CMK (cell line): ENCODE measurements around the gene AMH.

Experiments used
- DNase-seq: peaks from one replicate; pipeline ENCODE4 v3.0.0-alpha.2; 2010; ENCODE audit warnings: low read depth

The AMH gene

GRCh38 chr19:2249880-2250765, 1.0 kb downstream of the AMH start:
- no peak for DNase-seq

- no peak for DNase-seq
Observed at GRCh38 chr19:2250766-2251105, 1.6 kb downstream of the AMH start.

- no peak for DNase-seq
Observed at GRCh38 chr19:2251106-2252054, 2.3 kb downstream of the AMH start.

GRCh38 chr19:2252055-2252796, 3.1 kb downstream of the AMH start:
- DNase-seq: no peak

GRCh38 chr19:2252797-2253105, 3.6 kb downstream of the AMH start:
- DNase-seq: no peak

- DNase-seq: no peak
Observed at GRCh38 chr19:2253106-2254063, 4.3 kb downstream of the AMH start.

- no peak for DNase-seq
Observed at GRCh38 chr19:2254064-2254872, 5.1 kb downstream of the AMH start.

GRCh38 chr19:2255112-2255845, 6.2 kb downstream of the AMH start:
- DNase-seq: no peak

- no peak for DNase-seq
Observed at GRCh38 chr19:2255982-2256685, 7.0 kb downstream of the AMH start, which contains the start of gene JSRP1. Gene JSRP1 (minus strand): TSS chr19:2256417. CDS start chr19:2255314, 1,103 bp downstream.

GRCh38 chr19:2259336-2259735, 10.2 kb downstream of the AMH start:
- DNase-seq: no peak

- no peak for DNase-seq
Observed at GRCh38 chr19:2260341-2260805, 11.2 kb downstream of the AMH start.

GRCh38 chr19:2261438-2262172, 12.5 kb downstream of the AMH start:
- DNase-seq: no peak

GRCh38 chr19:2266183-2266993, 17.3 kb downstream of the AMH start:
- DNase-seq: no peak

GRCh38 chr19:2268480-2268830, 19.3 kb downstream of the AMH start:
- no peak for DNase-seq

- no peak for DNase-seq
Observed at GRCh38 chr19:2268861-2269243, 19.7 kb downstream of the AMH start.

- DNase-seq: peak; percentile 89
Observed at GRCh38 chr19:2269244-2270156, 20.4 kb downstream of the AMH start.

GRCh38 chr19:2270157-2270422, 21.0 kb downstream of the AMH start:
- DNase-seq: no peak
